Measurements from ENCODE around the gene FBXO30. TPM values are rescaled to one million over a fixed set of nuclear protein-coding genes. Genes with fewer than 3 reads are reported as not detected.

FBXO30 gene, protein sequence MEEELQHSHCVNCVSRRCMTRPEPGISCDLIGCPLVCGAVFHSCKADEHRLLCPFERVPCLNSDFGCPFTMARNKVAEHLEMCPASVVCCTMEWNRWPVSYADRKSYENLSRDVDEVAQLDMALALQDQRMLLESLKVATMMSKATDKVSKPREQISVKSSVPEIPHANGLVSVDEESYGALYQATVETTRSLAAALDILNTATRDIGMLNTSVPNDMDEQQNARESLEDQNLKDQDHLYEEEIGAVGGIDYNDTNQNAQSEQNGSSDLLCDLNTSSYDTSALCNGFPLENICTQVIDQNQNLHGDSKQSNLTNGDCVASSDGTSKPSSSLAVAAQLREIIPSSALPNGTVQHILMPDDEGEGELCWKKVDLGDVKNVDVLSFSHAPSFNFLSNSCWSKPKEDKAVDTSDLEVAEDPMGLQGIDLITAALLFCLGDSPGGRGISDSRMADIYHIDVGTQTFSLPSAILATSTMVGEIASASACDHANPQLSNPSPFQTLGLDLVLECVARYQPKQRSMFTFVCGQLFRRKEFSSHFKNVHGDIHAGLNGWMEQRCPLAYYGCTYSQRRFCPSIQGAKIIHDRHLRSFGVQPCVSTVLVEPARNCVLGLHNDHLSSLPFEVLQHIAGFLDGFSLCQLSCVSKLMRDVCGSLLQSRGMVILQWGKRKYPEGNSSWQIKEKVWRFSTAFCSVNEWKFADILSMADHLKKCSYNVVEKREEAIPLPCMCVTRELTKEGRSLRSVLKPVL
- total RNA-seq, result 87.7 TPM

DNA sequence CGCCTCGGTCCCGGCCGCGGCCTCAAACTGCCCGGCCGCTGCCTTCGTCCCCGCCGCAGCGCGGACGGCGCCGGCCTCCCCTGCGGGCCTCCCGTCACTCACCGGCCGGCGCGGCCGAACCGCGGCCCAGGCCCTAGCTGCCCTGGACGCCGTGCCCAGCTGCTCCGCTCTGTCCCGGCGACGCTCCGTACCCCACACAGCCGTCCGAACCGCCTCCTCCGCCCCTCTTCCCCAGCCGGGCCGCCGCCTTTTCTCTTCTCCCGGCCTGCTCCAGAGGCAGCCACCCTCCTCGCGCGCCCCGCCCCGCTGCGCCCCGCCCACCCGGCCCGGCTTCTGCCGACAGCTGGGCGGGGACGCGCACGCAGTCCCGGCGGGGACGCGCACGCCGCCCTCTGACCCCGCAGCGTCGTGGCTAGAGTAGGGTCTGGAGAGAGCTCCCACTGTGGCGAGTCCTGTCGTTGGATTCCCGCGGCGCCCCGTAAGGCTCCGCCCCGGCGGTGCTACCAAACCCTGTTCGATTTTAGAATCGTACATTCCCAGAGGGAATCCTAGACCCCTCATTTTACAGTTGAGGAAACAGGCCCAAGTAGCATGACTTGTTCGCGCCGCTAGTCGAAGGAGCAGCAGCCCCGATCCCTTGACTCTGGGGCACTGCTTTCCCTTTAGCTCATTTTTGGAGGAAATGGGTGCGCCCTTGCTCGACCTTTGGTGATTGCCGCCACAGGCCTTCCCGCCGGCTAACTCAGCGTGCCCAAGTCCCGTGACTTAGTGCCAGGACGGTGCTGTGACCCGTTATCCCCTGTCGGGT is at the start of gene FBXO30:
Gene FBXO30 (minus strand): TSS at position 295 of the 808 bp plus-strand sequence. CDS start 8,390 bp downstream, outside the sequence.

Other genes with a start within 250 kb of the FBXO30 start
- 23.1 TPM for gene EPM2A, start 79.3 kb downstream of the FBXO30 start, total RNA-seq
- gene SHPRH, start 149.6 kb upstream of the FBXO30 start, total RNA-seq, result 66.4 TPM
- gene GRM1, start 214.3 kb upstream of the FBXO30 start, total RNA-seq, result 26.8 TPM